NCI-H2029 (cell line): ENCODE measurements around the gene GHRHR.

ENCODE experiments used
- DNase-seq: peaks from one replicate; lab custom pipeline; 2025; lab: John Stamatoyannopoulos, UW

The GHRHR gene

DNA sequence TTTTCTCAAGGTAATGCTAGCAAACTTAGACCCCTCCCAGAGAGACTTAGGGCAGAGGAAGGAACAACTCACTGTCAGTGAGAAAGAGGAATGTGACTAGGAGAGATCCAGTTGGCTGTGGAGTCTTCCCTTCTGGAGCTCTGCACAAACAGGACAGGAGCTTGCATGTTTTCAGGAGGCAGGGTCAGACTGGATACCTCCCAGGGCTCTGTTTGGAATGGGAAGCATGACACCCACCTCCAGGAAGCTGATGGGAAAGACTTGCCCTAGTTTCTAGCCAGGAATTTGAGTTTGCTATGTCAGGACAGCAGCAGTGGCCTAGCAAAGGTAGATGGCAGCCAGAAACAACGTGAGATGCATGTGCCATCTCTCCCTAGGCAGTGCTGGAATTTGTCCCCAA is 40.6 kb downstream of the GHRHR start:
- DNase-seq, result no peak

DNA sequence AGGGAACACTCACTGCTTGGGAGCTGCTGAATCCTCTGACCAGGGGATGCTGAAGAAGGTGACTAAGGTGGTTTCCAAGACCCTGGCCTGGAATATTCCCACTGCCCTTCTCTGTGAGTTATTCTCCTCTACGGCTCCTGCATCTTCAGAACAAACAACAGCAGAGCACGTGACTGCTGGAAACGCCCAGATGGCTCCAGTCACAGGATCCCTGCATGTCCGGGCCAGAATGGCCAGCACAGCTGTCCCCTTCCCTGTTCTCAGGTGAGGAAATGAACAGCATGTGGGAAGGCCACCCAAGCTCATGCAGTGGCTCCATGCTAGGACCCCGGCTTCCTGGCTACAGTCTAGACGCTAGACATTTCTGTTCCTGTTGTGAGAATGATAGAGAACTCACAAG is 43.1 kb downstream of the GHRHR start:
- DNase-seq, result no peak

DNA sequence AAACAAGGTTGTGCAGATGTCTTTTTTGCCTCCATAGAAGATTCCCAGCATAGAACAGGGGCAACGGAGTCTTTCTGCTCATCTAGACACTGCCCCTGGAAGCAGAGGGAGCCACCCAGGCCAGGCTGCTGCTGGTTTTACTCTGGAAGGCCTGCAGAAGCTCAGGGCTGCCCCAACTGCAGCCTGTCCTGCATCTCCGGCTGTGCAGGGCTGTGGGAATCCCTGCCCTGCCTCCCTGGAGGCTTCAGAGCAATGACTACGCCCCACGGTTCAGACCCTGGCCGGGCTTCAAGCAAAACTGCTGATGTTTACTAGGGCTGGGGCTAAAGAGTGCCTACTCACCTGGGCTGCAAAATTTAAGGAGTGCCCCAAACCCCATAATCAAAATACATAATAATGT is 43.9 kb downstream of the GHRHR start:
- no peak for DNase-seq

DNA sequence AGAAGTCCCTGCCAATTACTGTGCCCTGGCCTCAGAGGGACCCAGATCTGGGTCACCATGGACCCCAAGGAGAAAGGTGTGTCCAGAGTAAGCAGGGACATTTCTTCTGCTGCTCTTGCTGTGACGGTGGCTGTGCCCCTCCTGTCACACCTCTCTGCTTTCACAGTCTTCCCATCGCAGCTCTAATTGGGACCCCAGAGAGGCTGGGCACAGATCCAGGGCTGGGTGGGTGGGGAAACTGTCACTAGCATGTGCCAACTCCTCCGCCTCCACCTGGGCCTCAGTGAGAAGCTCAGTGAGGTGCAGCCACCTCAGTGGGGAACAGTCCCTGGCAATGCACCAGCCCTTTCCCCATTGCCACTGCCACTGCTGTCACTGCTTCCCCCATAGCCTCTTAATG is 51.1 kb downstream of the GHRHR start:
- DNase-seq, result no peak

DNA sequence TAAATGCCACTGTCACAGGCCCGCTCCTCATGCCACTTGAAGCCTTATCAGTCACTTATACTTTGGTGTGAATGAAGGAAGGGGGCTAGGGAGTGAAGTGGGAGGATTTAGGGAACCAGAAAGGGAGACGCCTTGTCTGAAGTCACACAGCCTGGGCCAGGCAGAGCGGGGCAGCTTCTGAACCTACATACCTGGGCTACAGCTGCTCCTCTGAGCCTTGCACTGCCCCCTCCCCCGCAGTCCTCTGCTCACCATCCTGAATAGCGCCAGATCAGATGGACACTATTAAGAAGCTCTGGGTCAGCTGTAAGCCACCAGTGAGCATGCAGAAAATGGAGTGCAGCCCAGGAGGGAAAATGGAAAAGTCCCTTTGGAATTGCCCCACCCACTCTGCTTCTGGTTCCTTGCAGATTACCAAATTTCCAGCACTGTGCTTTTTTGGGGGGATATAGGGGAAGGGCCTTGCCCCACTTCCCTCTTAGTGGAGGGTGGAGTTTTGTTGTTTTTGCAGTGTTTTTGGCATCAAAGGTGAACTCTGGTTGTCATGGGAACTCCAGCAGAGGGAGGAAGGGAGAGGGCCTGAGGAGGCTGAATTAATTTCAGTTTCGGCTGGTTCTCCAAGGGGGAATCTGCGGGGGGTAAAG is 53.4 kb downstream of the GHRHR start:
- no peak for DNase-seq

DNA sequence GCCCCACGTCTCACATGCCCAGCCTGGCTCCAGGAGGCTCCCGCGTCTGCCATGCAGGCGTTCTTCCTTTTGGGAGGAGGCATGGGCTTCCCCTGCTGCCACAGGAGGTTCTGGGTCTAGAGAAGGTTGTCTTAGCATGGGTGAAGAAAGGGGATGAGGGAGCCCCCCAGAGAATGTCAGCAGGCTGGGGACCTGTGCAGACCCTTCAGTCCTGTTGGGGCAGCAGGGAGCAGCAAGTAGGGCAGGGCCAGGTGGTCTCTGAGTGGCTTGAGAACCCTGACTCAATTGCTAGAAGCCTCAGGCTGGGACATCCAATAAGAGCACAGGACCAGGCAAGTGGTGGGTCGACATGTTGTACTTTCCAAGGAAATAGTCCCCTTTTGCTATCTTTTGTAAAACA is 54.0 kb downstream of the GHRHR start:
- no peak for DNase-seq

DNA sequence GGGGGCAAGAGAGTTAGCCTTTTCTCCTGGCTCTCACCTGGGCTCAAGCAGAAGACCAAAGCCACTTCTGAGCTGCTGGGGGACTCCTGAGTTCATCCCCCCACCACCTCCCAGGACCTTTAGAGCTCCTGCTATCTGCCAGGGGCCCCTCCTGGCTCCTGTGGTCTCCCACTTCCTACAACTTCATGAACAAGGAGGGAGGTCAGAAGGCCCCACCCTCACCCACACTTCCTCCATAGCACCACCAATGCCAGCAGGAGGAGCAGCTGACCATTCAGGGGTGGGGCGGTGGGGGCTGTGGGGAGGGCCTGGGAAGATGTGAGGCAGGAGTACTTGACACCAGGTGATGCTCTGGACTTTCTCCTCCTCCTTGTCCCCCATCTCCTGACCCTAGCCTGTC is 55.8 kb downstream of the GHRHR start:
- no peak for DNase-seq

DNA sequence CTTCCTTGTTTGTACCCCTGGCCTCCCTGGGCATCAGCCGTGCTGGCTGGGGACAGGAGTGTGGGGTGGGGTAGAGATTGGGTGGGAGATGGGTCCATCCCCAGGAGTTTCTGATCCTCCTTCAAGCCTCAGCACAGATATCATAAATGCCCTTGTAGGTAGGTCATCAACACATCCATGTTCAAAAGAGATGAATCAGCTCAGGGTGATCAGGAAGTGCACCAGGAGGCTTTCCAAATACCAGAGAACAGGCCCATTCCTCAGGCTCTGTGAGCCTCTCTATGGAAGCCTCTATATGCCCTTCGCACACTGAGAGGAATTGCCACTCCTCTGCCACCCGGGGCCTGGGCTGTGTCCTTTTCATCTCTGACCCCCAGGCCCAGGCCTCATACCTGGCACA is 56.4 kb downstream of the GHRHR start:
- no peak for DNase-seq

DNA sequence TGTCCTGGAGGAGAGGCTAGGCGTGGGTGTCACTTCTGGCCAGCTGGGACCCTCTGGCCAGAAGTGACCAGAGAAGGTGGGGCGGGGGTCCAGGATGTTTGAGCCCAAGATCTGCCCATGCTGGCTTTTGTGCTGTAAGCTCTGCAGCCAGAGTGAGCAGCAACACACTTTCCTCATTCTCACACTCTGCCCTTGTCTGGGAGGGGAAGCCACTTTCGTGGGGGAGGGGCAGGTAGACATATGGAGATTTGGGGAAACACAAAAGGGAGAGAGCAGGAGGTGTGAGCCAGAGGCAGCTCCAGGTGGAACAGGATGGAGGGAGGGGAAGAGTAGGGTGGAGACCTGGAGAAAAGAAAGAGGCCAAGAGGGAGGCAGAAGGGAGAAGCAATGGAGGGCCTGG is 56.9 kb downstream of the GHRHR start:
- DNase-seq, result no peak

DNA sequence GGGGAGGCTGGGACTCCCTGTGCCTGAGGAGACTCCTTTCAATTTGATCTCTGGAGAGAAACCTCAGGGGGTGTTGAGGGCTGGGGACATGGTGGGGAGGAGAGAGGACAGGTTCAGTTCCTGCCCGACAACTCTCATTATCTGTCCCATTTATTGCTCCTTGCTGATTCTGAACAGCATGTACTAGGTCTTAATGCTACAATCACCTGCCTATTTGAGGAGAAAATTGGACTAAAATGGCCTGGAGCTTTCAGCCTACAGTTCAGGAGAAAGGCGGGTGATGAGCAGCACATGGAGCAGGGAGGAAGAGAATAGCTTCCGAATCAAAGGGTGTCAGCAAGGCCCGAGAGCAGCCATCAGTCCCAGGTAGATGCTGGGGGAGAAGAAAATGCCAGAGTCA is 58.4 kb downstream of the GHRHR start:
- DNase-seq, result no peak

DNA sequence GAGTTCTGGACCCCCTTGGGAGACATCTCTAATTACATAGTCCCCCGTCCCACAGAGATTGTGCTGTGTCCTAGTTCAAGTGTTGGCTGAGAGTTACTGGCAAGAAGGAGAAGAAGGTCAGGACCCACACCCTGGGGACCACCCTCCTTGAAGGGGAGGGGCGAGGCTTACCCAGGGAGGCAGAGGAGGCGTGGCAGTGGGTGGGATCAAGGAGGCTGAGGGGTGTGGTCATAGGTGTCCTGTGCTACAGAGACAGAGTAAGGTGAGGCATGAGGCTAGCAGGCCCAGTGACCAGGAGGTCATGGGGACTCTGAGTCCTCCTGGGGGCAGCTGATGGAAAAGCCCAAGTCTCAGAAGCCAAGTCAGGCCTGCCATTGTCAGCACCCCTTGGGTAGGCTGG is 59.0 kb downstream of the GHRHR start:
- DNase-seq, result no peak

DNA sequence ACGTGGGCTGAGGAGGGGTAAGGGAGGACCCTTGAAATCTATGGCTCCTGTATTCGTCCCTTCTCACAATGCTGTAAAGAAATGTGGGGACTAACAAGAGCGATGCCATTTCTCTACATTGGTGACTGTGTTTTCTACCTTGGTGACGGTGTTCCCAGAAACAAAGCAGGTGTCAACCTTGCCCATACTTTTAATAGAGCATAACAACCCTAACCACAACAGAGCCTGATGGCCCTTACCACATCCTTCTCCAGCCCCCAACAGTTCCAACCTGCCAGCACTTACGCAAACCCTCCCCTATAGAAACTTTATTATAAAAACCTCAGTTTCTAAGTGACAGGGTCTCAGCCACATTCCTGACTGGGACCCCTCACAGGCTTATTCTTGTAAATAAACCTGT is 60.1 kb downstream of the GHRHR start:
- DNase-seq, result no peak

DNA sequence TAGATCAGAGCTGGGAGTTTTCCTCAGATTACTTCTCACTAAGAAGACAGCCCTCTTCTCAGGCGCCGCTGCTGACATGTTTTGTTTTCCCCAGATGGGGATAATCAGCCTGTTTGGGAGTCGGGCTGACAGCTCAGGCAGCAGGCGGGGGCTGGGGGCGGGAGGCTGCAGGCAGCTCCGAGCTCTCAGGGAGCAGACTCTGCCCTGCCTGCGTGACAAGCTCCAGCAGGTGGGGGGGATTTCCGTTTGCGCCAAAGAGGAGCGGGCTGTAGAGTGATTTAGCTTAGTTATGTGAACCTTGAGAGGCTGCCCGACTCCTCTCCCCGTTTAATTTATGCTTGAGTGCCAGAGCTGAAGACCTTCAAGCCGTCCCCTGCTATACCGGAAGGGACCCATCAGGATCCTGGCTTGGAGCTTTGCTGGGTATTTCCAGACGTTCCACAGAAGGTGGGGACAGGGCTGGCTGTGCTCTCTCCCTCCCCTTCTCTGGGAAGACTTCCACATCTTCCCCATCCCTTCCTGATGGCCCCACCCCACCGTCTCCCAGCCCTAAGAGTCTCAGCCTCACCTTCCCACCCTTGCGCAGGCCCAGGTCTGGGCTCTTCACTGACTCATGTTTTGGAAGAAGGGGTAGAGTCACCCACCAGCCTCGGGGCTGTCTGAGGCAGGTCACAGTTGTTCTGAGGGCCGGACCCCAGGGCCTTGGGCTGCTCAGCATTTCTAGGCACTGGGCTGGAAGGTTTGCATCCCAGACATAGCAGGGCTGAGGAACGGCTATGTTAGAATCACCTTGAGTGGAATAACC is 63.6 kb downstream of the GHRHR start:
- no peak for DNase-seq

DNA sequence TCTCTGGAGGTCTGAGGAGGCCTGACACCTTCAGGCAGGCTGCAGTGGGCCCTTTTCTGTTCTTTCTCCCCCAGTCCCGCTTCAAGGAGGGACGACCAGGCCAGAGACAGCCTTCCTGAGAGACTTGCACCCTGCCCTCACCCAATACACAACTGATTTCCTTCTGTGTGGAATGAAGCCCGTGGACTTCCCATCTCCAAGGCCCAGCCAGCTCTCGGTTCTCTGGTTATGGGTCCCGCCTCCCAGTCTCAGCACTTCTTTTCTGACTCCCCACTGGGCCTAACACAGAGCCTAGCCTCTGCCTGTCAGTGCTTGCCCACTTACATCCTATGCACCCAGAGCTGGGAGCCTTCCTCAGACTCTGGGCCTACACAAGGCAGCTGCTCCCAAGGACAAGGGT is 64.3 kb downstream of the GHRHR start:
- no peak for DNase-seq

DNA sequence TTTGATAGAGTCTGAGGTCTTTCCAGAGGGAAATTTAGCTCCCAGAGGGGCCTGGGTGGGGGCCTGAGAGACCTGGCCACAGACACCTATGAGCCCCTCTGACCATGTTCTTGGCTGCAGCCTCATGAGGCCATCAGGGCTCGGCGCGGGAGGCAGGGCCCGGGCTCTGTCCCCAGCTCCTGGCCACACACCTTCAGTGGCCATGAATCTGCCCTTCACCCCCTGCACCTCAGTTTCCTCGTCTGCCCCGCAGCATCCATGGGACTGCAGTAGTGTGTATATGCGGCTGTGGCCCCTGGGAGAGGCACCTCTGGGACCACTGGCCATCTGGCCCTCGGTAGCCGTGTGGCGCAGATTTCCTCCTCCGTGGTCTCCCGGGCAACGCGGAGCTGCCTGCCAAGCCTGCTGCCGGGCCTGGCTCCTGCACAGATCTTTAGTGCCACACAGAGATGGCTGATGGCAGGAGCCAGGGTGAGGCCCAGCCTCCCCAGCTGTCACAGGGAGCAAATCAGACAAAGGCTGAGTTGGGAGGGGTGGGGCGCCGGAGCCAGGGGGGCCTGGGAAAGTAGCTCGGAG is 64.8 kb downstream of the GHRHR start:
- DNase-seq, result no peak
